CD14-positive monocyte (primary cell): ENCODE results near the gene EPHB2. TPM values are rescaled to one million over a fixed set of nuclear protein-coding genes. Genes with fewer than 3 reads are reported as not detected.

Source experiments
- DNase-seq, 3 donors: peaks; one replicate each; pipeline ENCODE4 v3.0.0-alpha.2; 2011 to 2022
- H2AFZ ChIP-seq: 2 replicates; pipeline ENCODE4 v1.6.0; 2012; ENCODE audit warnings: mild to moderate bottlenecking, low read depth, low read length, inconsistent platforms; ENCODE audit not compliant: insufficient read depth, poor library complexity, severe bottlenecking
- H3K27ac ChIP-seq, 2 donors: 1 replicate in 1 of 2; 2 replicates in 1 of 2; pipeline ENCODE4 v1.5.1; 2012 to 2013; ENCODE audit warnings: low read length in 2 of 2, control low read depth in 1 of 2, inconsistent platforms in 1 of 2, low read depth in 1 of 2, mild to moderate bottlenecking in 1 of 2
- H3K27me3 ChIP-seq, 2 donors: one replicate each; pipeline versions ENCODE4 v1.6.0 to v1.6.1; 2011 to 2013; ENCODE audit warnings: low read length in 2 of 2; ENCODE audit not compliant: control insufficient read depth in 2 of 2, insufficient read depth in 2 of 2
- H3K36me3 ChIP-seq, 2 donors: replicated peaks in 1 of 2; 1 replicate in 1 of 2; 2 replicates in 1 of 2; pipeline versions ENCODE4 v1.5.1 to v1.6.1; 2012 to 2013; ENCODE audit warnings: low read length in 2 of 2, control low read depth in 1 of 2, inconsistent platforms in 1 of 2, mild to moderate bottlenecking in 1 of 2; ENCODE audit not compliant: insufficient read depth in 2 of 2, control insufficient read depth in 1 of 2
- H3K4me1 ChIP-seq, 2 donors: 1 replicate in 1 of 2; 2 replicates in 1 of 2; pipeline versions ENCODE4 v1.5.1 to v1.6.1; 2012 to 2013; ENCODE audit warnings: low read length in 2 of 2, control low read depth in 1 of 2, inconsistent platforms in 1 of 2, mild to moderate bottlenecking in 1 of 2, moderate library complexity in 1 of 2; ENCODE audit not compliant: insufficient read depth in 2 of 2, control insufficient read depth in 1 of 2
- H3K4me2 ChIP-seq: replicated peaks from 2 replicates; pipeline ENCODE3; 2012; ENCODE audit warnings: low read length, moderate library complexity, mild to moderate bottlenecking; ENCODE audit not compliant: poor library complexity, severe bottlenecking; ENCODE audit errors: extremely low read depth
- H3K4me3 ChIP-seq, 3 experiments: fragments of 200-600 bp in 1 of 3; sonication (generic) in 1 of 3; replicated peaks in 1 of 3; 1 replicate in 2 of 3; 2 replicates in 1 of 3; pipeline ENCODE4 v1.5.1; 2011 to 2013; ENCODE audit warnings: low read length in 3 of 3, mild to moderate bottlenecking in 3 of 3, control low read depth in 2 of 3, low read depth in 2 of 3, inconsistent platforms in 1 of 3, moderate library complexity in 1 of 3
- H3K79me2 ChIP-seq: 2 replicates; pipeline ENCODE4 v1.6.0; 2012; ENCODE audit warnings: mild to moderate bottlenecking, control low read depth, inconsistent platforms, low read length, moderate library complexity; ENCODE audit not compliant: insufficient read depth
- H3K9ac ChIP-seq: 2 replicates; pipeline ENCODE4 v1.6.0; 2017; ENCODE audit warnings: low read length, mild to moderate bottlenecking; ENCODE audit not compliant: insufficient read depth, poor library complexity, severe bottlenecking
- H3K9me3 ChIP-seq, 2 donors: replicated peaks in 1 of 2; 1 replicate in 1 of 2; 2 replicates in 1 of 2; pipeline versions ENCODE4 v1.5.1 to v1.6.1; 2012 to 2013; ENCODE audit warnings: low read length in 2 of 2, control low read depth in 1 of 2; ENCODE audit not compliant: control insufficient read depth in 1 of 2, insufficient read depth in 1 of 2
- H4K20me1 ChIP-seq: 2 replicates; pipeline ENCODE4 v1.6.0; 2012; ENCODE audit warnings: mild to moderate bottlenecking, low read length, control low read depth, moderate library complexity; ENCODE audit not compliant: insufficient read depth
- H3K27ac Mint-ChIP-seq, 7 donors: one replicate each; pipeline ENCODE4 v1.8.0; 2020; ENCODE audit warnings: mild to moderate bottlenecking in 7 of 7, mixed read lengths in 7 of 7, moderate library complexity in 6 of 7, inconsistent platforms in 2 of 7
- H3K27me3 Mint-ChIP-seq, 3 donors: one replicate each; pipeline ENCODE4 v1.8.0; 2021 to 2022; ENCODE audit warnings: low read depth in 3 of 3, mild to moderate bottlenecking in 3 of 3, mixed read lengths in 3 of 3, moderate library complexity in 3 of 3, inconsistent platforms in 1 of 3
- H3K36me3 Mint-ChIP-seq, 2 donors: one replicate each; pipeline ENCODE4 v1.8.0; 2020; ENCODE audit warnings: mixed read lengths in 2 of 2, inconsistent platforms in 1 of 2, mild to moderate bottlenecking in 1 of 2
- H3K4me1 Mint-ChIP-seq: one replicate; pipeline ENCODE4 v1.8.0; 2020; ENCODE audit warnings: mild to moderate bottlenecking, mixed read lengths
- H3K4me3 Mint-ChIP-seq, 2 donors: one replicate each; pipeline ENCODE4 v1.8.0; 2020; ENCODE audit warnings: mild to moderate bottlenecking in 2 of 2, mixed read lengths in 2 of 2, moderate library complexity in 1 of 2
- H3K9me3 Mint-ChIP-seq, 7 donors: one replicate each; pipeline ENCODE4 v1.8.0; 2020 to 2022; ENCODE audit warnings: mixed read lengths in 7 of 7, mild to moderate bottlenecking in 6 of 7, moderate library complexity in 6 of 7, inconsistent platforms in 2 of 7
- WGBS: methylation state at CpG from one replicate; pipeline ENCODE4 v1.1.5; 2013; ENCODE audit warnings: missing lambda C conversion rate; ENCODE audit not compliant: insufficient coverage; 5-methylcytosine and 5-hydroxymethylcytosine counted together
- intact Hi-C, 2 donors: fragments of 100-400 bp; cut with micrococcal nuclease; formaldehyde crosslinking; loops; one replicate each; pipeline versions ENCODE4 v1.15.0 to v1.15.1; 2023
- polyA plus RNA-seq, 3 donors: library from polyadenylated mRNA; depleted of rRNA in 1 of 3; unstranded in 2 of 3; stranded (reverse) in 1 of 3; fragments of 300-500 nt in 2 of 3; fragments of >200 nt in 1 of 3; fragmentation: Illumina TruSeq in 2 of 3; gene quantifications; 1 replicate in 2 of 3; 2 replicates in 1 of 3; pipeline ENCODE4 v1.2.3, GENCODE V29; 2012 to 2021
- TF ChIP-seq, protein P1 (sequence below): fragments of 200-600 bp; IDR thresholded peaks from one replicate; pipeline ENCODE4 v1.8.0; 2022; ENCODE audit warnings: antibody characterized with exemption, mild to moderate bottlenecking

EPHB2 gene
- polyA plus RNA-seq, 3 donors = 2.9 to 5.6 (median 3.4) TPM

DNA sequence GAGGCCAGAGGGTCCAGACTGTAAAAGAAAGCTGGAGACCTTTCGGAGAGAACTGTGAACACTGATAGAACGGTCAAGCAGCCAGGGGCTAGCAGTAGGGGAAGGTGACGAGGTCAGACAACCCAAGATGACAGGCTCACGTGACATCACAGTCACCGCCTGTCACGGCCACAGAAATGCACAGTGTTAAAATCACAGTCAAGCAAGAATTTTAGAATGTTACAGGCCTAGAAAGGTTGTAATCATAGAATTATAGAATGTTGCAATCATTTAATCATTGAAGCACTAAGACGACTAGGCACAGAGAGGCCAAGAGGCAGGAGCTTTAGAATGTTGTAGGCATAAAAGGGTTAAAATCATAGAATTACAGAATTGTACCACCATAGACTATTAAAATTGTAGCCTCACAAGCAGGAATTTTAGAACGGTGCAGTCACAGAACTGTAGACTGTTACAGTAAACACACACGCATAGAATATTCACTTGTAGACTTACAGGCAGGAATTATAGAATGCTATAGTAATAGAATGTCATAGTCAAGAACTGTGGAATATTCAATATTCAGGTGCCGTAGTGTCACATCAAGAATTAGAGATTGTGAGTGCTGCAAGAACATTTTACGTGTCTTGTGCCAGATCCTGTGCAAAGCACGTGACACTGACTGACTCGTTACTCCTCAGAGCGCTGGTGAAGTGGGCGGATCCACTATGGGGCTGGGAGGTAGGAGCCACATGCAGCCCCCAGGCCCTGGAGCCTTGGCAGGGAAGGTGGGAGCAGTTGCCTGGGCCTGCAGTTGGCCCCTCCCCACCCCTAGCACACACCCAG, 118.1 kb downstream of the EPHB2 start:
- Histone ChIP-seq H3K79me2 (no peaks in the 10 kb centered on the region), H3K27ac (no peak overlapping the region), H3K4me2 (no peak overlapping the region), H2AFZ (no peak overlapping the region), H3K27me3 (no peaks in the 10 kb centered on the region), H3K9me3 (no peaks in the 10 kb centered on the region), H3K4me3 (no peak overlapping the region), H3K9ac (no peak overlapping the region), H3K36me3 (no peaks in the 10 kb centered on the region), H3K4me1 (peaks cover 6 to 15% of the 10 kb centered on the region in 2 donors), H4K20me1 (no peaks in the 10 kb centered on the region)
- no peaks in the 10 kb centered on the region for H3K9me3 Mint-ChIP-seq
- H3K27ac Mint-ChIP-seq = no peak overlapping the region
- no peak for DNase-seq
- H3K4me1 Mint-ChIP-seq = peaks cover 16% of the 10 kb centered on the region
- no peaks in the 10 kb centered on the region for H3K36me3 Mint-ChIP-seq
- H3K4me3 Mint-ChIP-seq = no peak overlapping the region
- 95% methylated on average over 12 of the region's 15 CpGs for WGBS
- peaks cover 4 to 7% (median 6%) of the 10 kb centered on the region in 3 donors for H3K27me3 Mint-ChIP-seq
- intact Hi-C loops = no loop called here
- TF ChIP-seq, protein P1, sequence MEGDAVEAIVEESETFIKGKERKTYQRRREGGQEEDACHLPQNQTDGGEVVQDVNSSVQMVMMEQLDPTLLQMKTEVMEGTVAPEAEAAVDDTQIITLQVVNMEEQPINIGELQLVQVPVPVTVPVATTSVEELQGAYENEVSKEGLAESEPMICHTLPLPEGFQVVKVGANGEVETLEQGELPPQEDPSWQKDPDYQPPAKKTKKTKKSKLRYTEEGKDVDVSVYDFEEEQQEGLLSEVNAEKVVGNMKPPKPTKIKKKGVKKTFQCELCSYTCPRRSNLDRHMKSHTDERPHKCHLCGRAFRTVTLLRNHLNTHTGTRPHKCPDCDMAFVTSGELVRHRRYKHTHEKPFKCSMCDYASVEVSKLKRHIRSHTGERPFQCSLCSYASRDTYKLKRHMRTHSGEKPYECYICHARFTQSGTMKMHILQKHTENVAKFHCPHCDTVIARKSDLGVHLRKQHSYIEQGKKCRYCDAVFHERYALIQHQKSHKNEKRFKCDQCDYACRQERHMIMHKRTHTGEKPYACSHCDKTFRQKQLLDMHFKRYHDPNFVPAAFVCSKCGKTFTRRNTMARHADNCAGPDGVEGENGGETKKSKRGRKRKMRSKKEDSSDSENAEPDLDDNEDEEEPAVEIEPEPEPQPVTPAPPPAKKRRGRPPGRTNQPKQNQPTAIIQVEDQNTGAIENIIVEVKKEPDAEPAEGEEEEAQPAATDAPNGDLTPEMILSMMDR = no peak

DNA sequence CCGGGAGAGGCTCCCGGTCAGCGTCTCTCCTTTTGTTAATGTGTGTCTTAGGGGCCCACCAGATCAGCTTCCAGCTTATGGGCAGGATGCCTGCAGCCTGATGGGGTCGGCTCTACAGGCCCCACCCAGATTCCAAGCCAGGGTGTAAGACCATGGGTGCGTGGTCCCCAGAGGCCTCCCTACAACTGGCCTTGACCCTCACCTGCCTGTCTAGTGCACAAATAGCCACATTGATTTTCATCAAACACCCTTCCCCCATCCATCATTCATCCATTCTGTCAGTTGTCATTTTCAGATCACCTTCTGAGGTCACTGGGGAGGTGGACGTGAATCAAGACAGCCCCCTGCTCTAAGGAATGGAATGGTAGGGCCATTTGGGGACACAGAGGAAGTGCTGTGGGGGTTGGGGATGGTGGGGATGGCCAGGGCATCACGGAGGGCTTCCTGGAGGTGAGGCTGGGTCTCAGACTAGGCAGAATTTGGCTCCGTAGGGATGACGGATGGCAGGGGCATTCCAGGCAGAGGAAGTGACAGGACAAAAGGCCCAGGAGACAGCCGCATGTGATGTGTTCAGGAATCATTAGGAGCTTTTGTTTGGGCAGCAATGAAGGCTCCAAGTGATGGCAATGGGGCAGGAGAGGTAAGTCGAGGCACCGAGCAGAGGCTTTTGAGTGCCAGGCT, 118.8 kb downstream of the EPHB2 start:
- TF ChIP-seq, protein P1 = no peak
- WGBS = 79% methylated on average over 10 of the region's 12 CpGs
- Mint-ChIP-seq H3K9me3 (no peaks in the 10 kb centered on the region), H3K27me3 (peaks cover 4 to 7% (median 6%) of the 10 kb centered on the region in 3 donors), H3K36me3 (no peaks in the 10 kb centered on the region), H3K27ac (peak overlapping the region in 1 of 7 donors; percentile 11), H3K4me3 (no peak overlapping the region), H3K4me1 (peaks cover 16% of the 10 kb centered on the region)
- intact Hi-C loops = no loop called here
- H3K36me3 ChIP-seq = no peaks in the 10 kb centered on the region
- H3K27me3 ChIP-seq = no peaks in the 10 kb centered on the region
- peaks cover 6 to 21% of the 10 kb centered on the region in 2 donors for H3K4me1 ChIP-seq
- H3K9ac ChIP-seq = no peak overlapping the region
- H3K27ac ChIP-seq = no peak overlapping the region
- no peaks in the 10 kb centered on the region for H3K9me3 ChIP-seq
- DNase-seq = no peak
- no peaks in the 10 kb centered on the region for H3K79me2 ChIP-seq
- no peak overlapping the region for H3K4me2 ChIP-seq
- H3K4me3 ChIP-seq = no peak overlapping the region
- H4K20me1 ChIP-seq = no peaks in the 10 kb centered on the region
- no peak overlapping the region for H2AFZ ChIP-seq
